Vagina (tissue), 2 donors: ENCODE results near the gene ARMH3. TPM values are rescaled to one million over a fixed set of nuclear protein-coding genes. Genes with fewer than 3 reads are reported as not detected.

ENCODE experiments used
- DNase-seq, 2 donors: peaks; one replicate each; pipeline ENCODE4 v3.0.0-alpha.2; 2017; ENCODE audit errors: extremely low spot score in 2 of 2
- H3K27ac ChIP-seq: fragments of 200-600 bp; sonication (generic); one replicate; pipeline ENCODE4 v1.5.1; 2019
- H3K27me3 ChIP-seq: fragments of 200-600 bp; sonication (generic); one replicate; pipeline ENCODE4 v1.5.1; 2019
- H3K36me3 ChIP-seq, 2 donors: fragments of 200-600 bp; sonication (generic); one replicate each; pipeline ENCODE4 v1.5.1; 2017 to 2019
- H3K4me1 ChIP-seq: fragments of 200-600 bp; sonication (generic); one replicate; pipeline ENCODE4 v1.5.1; 2019
- H3K4me3 ChIP-seq, 2 donors: fragments of 200-600 bp; sonication (generic); 1 replicate in 1 of 2; 2 replicates in 1 of 2; pipeline ENCODE4 v1.5.1; 2016 to 2019
- H3K9me3 ChIP-seq: fragments of 200-600 bp; sonication (generic); one replicate; pipeline ENCODE4 v1.5.1; 2019
- POLR2A ChIP-seq, 2 donors: fragments of 450-650 bp; IDR thresholded peaks; one replicate each; pipeline ENCODE4 v1.6.1; 2017; ENCODE audit warnings: antibody characterized with exemption in 2 of 2, mild to moderate bottlenecking in 2 of 2, moderate library complexity in 2 of 2
- POLR2AphosphoS5 ChIP-seq, 2 donors: sonication (generic); formaldehyde crosslinking; IDR thresholded peaks; one replicate each; pipeline ENCODE4 v1.9.0; 2017; ENCODE audit warnings: antibody characterized with exemption in 2 of 2, mild to moderate bottlenecking in 2 of 2, low read depth in 1 of 2; ENCODE audit not compliant: insufficient read depth in 1 of 2
- intact Hi-C: fragments of 100-400 bp; cut with DNase I; formaldehyde crosslinking; loops from one replicate; pipeline ENCODE4 v1.15.1; 2023
- total RNA-seq: library from RNA; depleted of rRNA; stranded (reverse); fragments of >200 nt; gene quantifications from one replicate; pipeline ENCODE4 v1.2.3, GENCODE V29; 2016
- TF ChIP-seq, protein P1 (sequence below), 3 experiments: fragments of 450-650 bp in 2 of 3; fragments of 200-600 bp in 1 of 3; sonication (generic) in 1 of 3; IDR thresholded peaks; one replicate each; pipeline ENCODE4 v1.5.1; 2017 to 2019; ENCODE audit warnings: antibody characterized with exemption in 3 of 3, mild to moderate bottlenecking in 2 of 3, moderate library complexity in 2 of 3

Gene ARMH3
- total RNA-seq, 1 donor from 2014 or later: 26.5 TPM

DNA sequence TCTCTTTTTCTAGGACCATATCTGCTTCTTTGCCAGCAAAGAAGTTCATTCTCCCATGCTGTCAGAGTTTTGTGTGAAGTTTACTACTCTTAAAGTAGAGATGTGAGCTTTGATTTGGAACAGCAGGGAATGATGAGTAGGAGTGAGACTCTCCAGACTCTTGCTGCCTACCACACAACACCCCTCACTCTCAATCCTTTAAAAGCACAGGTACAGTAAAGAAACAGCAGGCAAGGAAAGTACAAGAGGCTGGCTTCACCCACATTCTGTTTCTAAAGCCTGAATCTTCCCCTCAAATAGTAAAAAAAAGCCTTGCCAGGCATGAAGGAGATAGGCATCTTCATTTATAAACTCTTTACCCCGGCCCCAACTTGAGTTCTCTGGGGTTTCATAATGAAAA, 97.3 kb downstream of the ARMH3 start:
- no peak for TF ChIP-seq POLR2AphosphoS5 (IDR thresholded peaks at IDR 0.05; ENCODE audit: insufficient read depth in 1 of 2, low read depth in 1 of 2)
- TF ChIP-seq, protein P1, sequence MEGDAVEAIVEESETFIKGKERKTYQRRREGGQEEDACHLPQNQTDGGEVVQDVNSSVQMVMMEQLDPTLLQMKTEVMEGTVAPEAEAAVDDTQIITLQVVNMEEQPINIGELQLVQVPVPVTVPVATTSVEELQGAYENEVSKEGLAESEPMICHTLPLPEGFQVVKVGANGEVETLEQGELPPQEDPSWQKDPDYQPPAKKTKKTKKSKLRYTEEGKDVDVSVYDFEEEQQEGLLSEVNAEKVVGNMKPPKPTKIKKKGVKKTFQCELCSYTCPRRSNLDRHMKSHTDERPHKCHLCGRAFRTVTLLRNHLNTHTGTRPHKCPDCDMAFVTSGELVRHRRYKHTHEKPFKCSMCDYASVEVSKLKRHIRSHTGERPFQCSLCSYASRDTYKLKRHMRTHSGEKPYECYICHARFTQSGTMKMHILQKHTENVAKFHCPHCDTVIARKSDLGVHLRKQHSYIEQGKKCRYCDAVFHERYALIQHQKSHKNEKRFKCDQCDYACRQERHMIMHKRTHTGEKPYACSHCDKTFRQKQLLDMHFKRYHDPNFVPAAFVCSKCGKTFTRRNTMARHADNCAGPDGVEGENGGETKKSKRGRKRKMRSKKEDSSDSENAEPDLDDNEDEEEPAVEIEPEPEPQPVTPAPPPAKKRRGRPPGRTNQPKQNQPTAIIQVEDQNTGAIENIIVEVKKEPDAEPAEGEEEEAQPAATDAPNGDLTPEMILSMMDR (IDR thresholded peaks at IDR 0.05): no peak
- TF ChIP-seq POLR2A (IDR thresholded peaks at IDR 0.05): no peak
- Histone ChIP-seq H3K36me3 (peaks cover 0 to 33% of the 10 kb centered on the region in 2 donors), H3K27ac (no peak overlapping the region), H3K9me3 (no peaks in the 10 kb centered on the region), H3K27me3 (no peaks in the 10 kb centered on the region), H3K4me1 (no peaks in the 10 kb centered on the region), H3K4me3 (no peak overlapping the region)
- no peak for DNase-seq
- intact Hi-C loops: no loop called here

DNA sequence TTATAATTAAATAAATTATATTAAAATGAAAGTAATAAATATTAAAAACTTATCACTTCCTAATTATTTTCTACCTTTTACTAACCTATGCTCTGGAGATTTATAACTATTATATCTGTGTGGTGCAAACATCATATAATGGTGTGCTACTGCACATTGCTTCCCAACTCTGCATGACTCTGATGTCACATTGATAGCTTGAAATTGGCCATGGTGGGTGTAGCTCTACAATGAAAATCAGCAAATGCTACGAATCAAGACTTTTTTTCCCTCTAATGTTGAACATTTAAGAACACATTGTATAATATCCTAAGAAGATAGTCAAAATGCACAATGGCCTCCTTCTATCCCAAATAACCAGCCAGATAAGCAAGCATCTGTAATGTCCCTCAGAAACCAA, 99.1 kb downstream of the ARMH3 start:
- H3K4me1 ChIP-seq: no peaks in the 10 kb centered on the region
- no peaks in the 10 kb centered on the region for H3K9me3 ChIP-seq
- no peak for DNase-seq
- no peak overlapping the region for H3K27ac ChIP-seq
- intact Hi-C loops: no loop called here
- H3K27me3 ChIP-seq: no peaks in the 10 kb centered on the region
- no peak overlapping the region for H3K4me3 ChIP-seq
- TF ChIP-seq, protein P1 (IDR thresholded peaks at IDR 0.05): no peak
- TF ChIP-seq POLR2A (IDR thresholded peaks at IDR 0.05) (no peak), POLR2AphosphoS5 (IDR thresholded peaks at IDR 0.05; ENCODE audit: insufficient read depth in 1 of 2, low read depth in 1 of 2) (no peak)
- peaks cover 0 to 45% of the 10 kb centered on the region in 2 donors for H3K36me3 ChIP-seq

DNA sequence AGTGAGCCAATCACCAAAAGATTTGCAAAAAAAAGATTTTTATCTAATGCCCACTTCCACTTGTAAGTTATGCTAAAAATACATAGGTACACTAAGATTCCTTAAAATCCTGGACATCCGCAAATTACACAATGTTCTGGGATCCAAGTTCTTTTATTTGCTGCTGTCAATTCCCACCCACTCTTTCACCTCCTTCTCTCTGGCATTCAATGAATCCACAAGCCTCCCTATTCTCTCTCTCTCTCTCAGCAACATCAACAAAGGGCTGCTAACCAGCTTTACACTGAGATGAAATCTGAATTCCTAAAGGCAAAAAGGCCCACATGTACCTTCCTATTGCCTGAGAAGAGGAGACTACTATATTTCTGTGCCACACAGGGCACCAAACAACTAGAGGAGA, 99.9 kb downstream of the ARMH3 start:
- no peak overlapping the region for H3K27ac ChIP-seq
- H3K9me3 ChIP-seq: no peaks in the 10 kb centered on the region
- H3K4me1 ChIP-seq: no peaks in the 10 kb centered on the region
- intact Hi-C loops: no loop called here
- no peak for DNase-seq
- no peak for TF ChIP-seq POLR2A (IDR thresholded peaks at IDR 0.05)
- no peak for TF ChIP-seq POLR2AphosphoS5 (IDR thresholded peaks at IDR 0.05; ENCODE audit: insufficient read depth in 1 of 2, low read depth in 1 of 2)
- TF ChIP-seq, protein P1 (IDR thresholded peaks at IDR 0.05): no peak
- no peak overlapping the region for H3K4me3 ChIP-seq
- H3K36me3 ChIP-seq: peaks cover 0 to 45% of the 10 kb centered on the region in 2 donors
- no peaks in the 10 kb centered on the region for H3K27me3 ChIP-seq

DNA sequence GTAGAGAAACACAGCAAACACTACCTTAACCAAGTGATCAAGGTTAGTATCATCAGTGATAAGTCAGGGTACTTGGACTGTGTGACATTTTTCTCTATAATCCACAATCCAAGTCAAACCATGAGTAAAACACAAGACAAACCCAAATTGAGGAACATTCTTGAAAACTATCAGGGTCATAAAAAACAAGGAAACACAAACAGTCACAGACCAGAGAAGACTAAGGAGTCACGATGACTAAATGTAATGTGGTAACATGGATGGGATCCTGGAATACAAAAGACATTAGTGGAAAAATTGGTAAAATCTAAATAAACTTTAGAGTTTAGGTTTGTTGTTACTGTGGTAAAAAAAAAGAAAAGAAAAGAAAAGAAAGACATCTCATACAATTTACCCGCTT, 103.8 kb downstream of the ARMH3 start:
- no peak overlapping the region for H3K27ac ChIP-seq
- no peak overlapping the region for H3K4me3 ChIP-seq
- H3K36me3 ChIP-seq: peaks cover 0 to 42% of the 10 kb centered on the region in 2 donors
- no peak for DNase-seq
- H3K27me3 ChIP-seq: no peaks in the 10 kb centered on the region
- TF ChIP-seq POLR2A (IDR thresholded peaks at IDR 0.05): no peak
- TF ChIP-seq POLR2AphosphoS5 (IDR thresholded peaks at IDR 0.05; ENCODE audit: insufficient read depth in 1 of 2, low read depth in 1 of 2): no peak
- TF ChIP-seq, protein P1 (IDR thresholded peaks at IDR 0.05): no peak
- no peaks in the 10 kb centered on the region for H3K9me3 ChIP-seq
- no peaks in the 10 kb centered on the region for H3K4me1 ChIP-seq
- intact Hi-C loops: no loop called here

DNA sequence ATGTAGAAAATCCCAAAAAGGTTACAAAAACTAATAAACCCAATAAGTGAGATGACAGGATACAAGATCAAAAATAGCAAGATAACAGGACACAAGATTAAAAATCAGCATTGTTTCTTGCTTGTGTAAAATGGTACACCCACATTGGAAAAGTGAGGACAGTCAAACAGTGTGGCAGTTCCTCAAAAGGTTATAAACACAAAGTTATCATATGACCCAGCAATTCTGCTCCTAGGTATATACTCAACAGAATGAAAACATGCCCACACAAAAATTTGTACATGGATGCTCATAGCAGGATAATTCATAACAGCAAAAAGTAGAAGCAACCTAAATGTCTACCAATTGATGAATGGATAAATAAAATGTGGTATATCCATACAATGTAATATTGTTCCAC, 105.8 kb downstream of the ARMH3 start:
- H3K9me3 ChIP-seq: no peaks in the 10 kb centered on the region
- H3K36me3 ChIP-seq: peaks cover 0 to 26% of the 10 kb centered on the region in 2 donors
- no peak overlapping the region for H3K27ac ChIP-seq
- TF ChIP-seq, protein P1 (IDR thresholded peaks at IDR 0.05): no peak
- TF ChIP-seq POLR2AphosphoS5 (IDR thresholded peaks at IDR 0.05; ENCODE audit: insufficient read depth in 1 of 2, low read depth in 1 of 2) (no peak), POLR2A (IDR thresholded peaks at IDR 0.05) (no peak)
- intact Hi-C loops: no loop called here
- no peak overlapping the region for H3K4me3 ChIP-seq
- DNase-seq: no peak
- H3K4me1 ChIP-seq: no peaks in the 10 kb centered on the region
- H3K27me3 ChIP-seq: no peaks in the 10 kb centered on the region
